AG09309 (cell line): Measurements from ENCODE around the gene C1QTNF1.

Source experiments
- DNase-seq: peaks from one replicate; pipeline ENCODE4 v3.0.0-alpha.2; 2010; ENCODE audit warnings: low read depth
- H3K4me3 ChIP-seq: 2 replicates; pipeline ENCODE4 v1.5.1; 2011; ENCODE audit warnings: mild to moderate bottlenecking, low read depth, low read length, moderate library complexity; ENCODE audit not compliant: control insufficient read depth
- CTCF ChIP-seq: IDR thresholded peaks from 2 replicates; pipeline ENCODE4 v1.5.1; 2011; ENCODE audit warnings: mild to moderate bottlenecking, low read depth, low read length, inconsistent platforms; ENCODE audit not compliant: insufficient read depth, control insufficient read depth; ENCODE audit errors: missing control alignments

The C1QTNF1 gene

GRCh38 chr17:79086609-79087427 lies 62.8 kb downstream of the C1QTNF1 start:
- no peak for DNase-seq
- no peak overlapping the region for H3K4me3 ChIP-seq
- no peak for TF ChIP-seq CTCF

GRCh38 chr17:79087428-79088143 lies 63.6 kb downstream of the C1QTNF1 start:
- DNase-seq: no peak
- TF ChIP-seq CTCF: peak; percentile 94
- H3K4me3 ChIP-seq: no peak overlapping the region

GRCh38 chr17:79088247-79088996 lies 64.5 kb downstream of the C1QTNF1 start:
- TF ChIP-seq CTCF: no peak
- H3K4me3 ChIP-seq: no peak overlapping the region

GRCh38 chr17:79088997-79089328 lies 65.0 kb downstream of the C1QTNF1 start:
- DNase-seq: no peak
- no peak overlapping the region for H3K4me3 ChIP-seq
- no peak for TF ChIP-seq CTCF

More at GRCh38 chr17:79088247-79088996, 64.5 kb downstream of the C1QTNF1 start:
- no peak for DNase-seq

GRCh38 chr17:79089720-79090442 lies 65.9 kb downstream of the C1QTNF1 start:
- no peak for DNase-seq
- no peak for TF ChIP-seq CTCF
- H3K4me3 ChIP-seq: no peak overlapping the region
